SK-N-SH (cell line): ENCODE data around the gene C14orf132. TPM values are rescaled to one million over a fixed set of nuclear protein-coding genes. Genes with fewer than 3 reads are reported as not detected.

ENCODE experiments used
- CTCF ChIA-PET: fragments of 300-600, 350-600 bp; formaldehyde crosslinking; extraction: SDS; loops from one replicate; lab custom pipeline; 2021; lab: Yijun Ruan, JAX
- POLR2A ChIA-PET: fragments of 350-600 bp; sonication (Branson Sonifier 250); formaldehyde crosslinking; extraction: SDS; loops from one replicate; lab custom pipeline; 2020; ENCODE audit warnings: antibody characterized with exemption, inconsistent platforms; lab: Yijun Ruan, JAX
- DNase-seq: peaks from one replicate; pipeline ENCODE4 v3.0.0; 2012
- H2AFZ ChIP-seq: fragments of 200-600 bp; sonication (generic); 2 replicates; pipeline ENCODE4 v1.8.1; 2016; ENCODE audit warnings: antibody characterized with exemption, mild to moderate bottlenecking, low read depth
- H3F3A ChIP-seq: fragments of 200-600 bp; sonication (generic); replicated peaks from 2 replicates; pipeline ENCODE3; 2016; ENCODE audit warnings: antibody characterized with exemption, mild to moderate bottlenecking; ENCODE audit not compliant: insufficient read depth
- H3K27ac ChIP-seq, 2 experiments: fragments of 200-500 bp in 1 of 2; fragments of 200-600 bp in 1 of 2; sonication (Bioruptor generic) in 1 of 2; sonication (generic), shearing (Covaris generic) in 1 of 2; 2 replicates each; pipeline versions ENCODE4 v1.5.1 to v1.6.1; 2014 to 2016; ENCODE audit warnings: low read depth in 2 of 2, inconsistent platforms in 1 of 2, low read length in 1 of 2, mild to moderate bottlenecking in 1 of 2, mixed read lengths in 1 of 2
- H3K27me3 ChIP-seq: fragments of 200-600 bp; sonication (generic), shearing (Covaris generic); 2 replicates; pipeline ENCODE4 v1.6.1; 2016; ENCODE audit warnings: mixed run types; ENCODE audit not compliant: insufficient read depth
- H3K36me3 ChIP-seq, 2 experiments: fragments of 200-500 bp in 1 of 2; fragments of 200-600 bp in 1 of 2; sonication (Bioruptor generic) in 1 of 2; sonication (generic) in 1 of 2; replicated peaks in 1 of 2; 2 replicates each; pipeline versions ENCODE3 to v1.5.1; 2014 to 2016; ENCODE audit warnings: low read length in 1 of 2, mild to moderate bottlenecking in 1 of 2; ENCODE audit not compliant: insufficient read depth in 2 of 2, control insufficient read depth in 1 of 2
- H3K4me1 ChIP-seq, 2 experiments: fragments of 200-500 bp in 1 of 2; fragments of 200-600 bp in 1 of 2; sonication (Bioruptor generic) in 1 of 2; sonication (generic), shearing (Covaris generic) in 1 of 2; 2 replicates each; pipeline versions ENCODE4 v1.5.1 to v1.6.1; 2014 to 2016; ENCODE audit warnings: low read depth in 1 of 2, low read length in 1 of 2, mixed run types in 1 of 2; ENCODE audit not compliant: insufficient read depth in 2 of 2, control insufficient read depth in 1 of 2
- H3K4me2 ChIP-seq: fragments of 200-600 bp; sonication (generic), shearing (Covaris generic); 2 replicates; pipeline ENCODE4 v1.6.1; 2017; ENCODE audit warnings: mixed run types
- H3K4me3 ChIP-seq, 2 experiments: fragments of 200-500 bp in 1 of 2; fragments of 200-600 bp in 1 of 2; sonication (Bioruptor generic) in 1 of 2; sonication (generic), shearing (Covaris generic) in 1 of 2; 2 replicates each; pipeline versions ENCODE4 v1.5.1 to v1.8.1; 2014 to 2016; ENCODE audit warnings: low read depth in 2 of 2, inconsistent platforms in 1 of 2, low read length in 1 of 2, mild to moderate bottlenecking in 1 of 2, mixed read lengths in 1 of 2, moderate library complexity in 1 of 2
- H3K79me2 ChIP-seq: fragments of 200-600 bp; sonication (generic); 2 replicates; pipeline ENCODE4 v1.8.1; 2017; ENCODE audit warnings: mild to moderate bottlenecking; ENCODE audit not compliant: insufficient read depth
- H3K9ac ChIP-seq: fragments of 200-600 bp; sonication (generic); 2 replicates; pipeline ENCODE4 v1.6.1; 2017; ENCODE audit warnings: mixed run types
- H3K9me2 ChIP-seq: fragments of 200-600 bp; sonication (generic); 2 replicates; pipeline ENCODE4 v1.6.1; 2017; ENCODE audit warnings: mixed run types
- H3K9me3 ChIP-seq: fragments of 200-600 bp; sonication (generic); 2 replicates; pipeline ENCODE4 v1.6.1; 2017; ENCODE audit warnings: mixed run types, mild to moderate bottlenecking, moderate library complexity
- H4K20me1 ChIP-seq: fragments of 200-600 bp; sonication (generic); 2 replicates; pipeline ENCODE4 v1.6.1; 2017; ENCODE audit warnings: mild to moderate bottlenecking, mixed run types; ENCODE audit not compliant: insufficient read depth
- ELF1 ChIP-seq: IDR thresholded peaks from 2 replicates; pipeline ENCODE4 v1.4.0; 2012
- EP300 ChIP-seq, 2 experiments: IDR thresholded peaks; 2 replicates each; pipeline versions ENCODE4 v1.4.0 to v1.6.1; 2012; ENCODE audit warnings: borderline replicate concordance in 1 of 2, low read depth in 1 of 2, low read length in 1 of 2
- EZH2phosphoT487 ChIP-seq: fragments of 200-600 bp; sonication (generic); IDR thresholded peaks from 2 replicates; pipeline ENCODE4 v1.6.1; 2017; ENCODE audit warnings: low read depth, mixed run types, mild to moderate bottlenecking, antibody characterized with exemption, moderate library complexity, borderline replicate concordance
- GABPA ChIP-seq: IDR thresholded peaks from 2 replicates; pipeline ENCODE4 v1.4.0; 2012; ENCODE audit warnings: low read depth, mild to moderate bottlenecking
- GATA2 ChIP-seq: sonication (generic); formaldehyde crosslinking; IDR thresholded peaks from 2 replicates; pipeline ENCODE4 v1.5.0; 2020; ENCODE audit warnings: mild to moderate bottlenecking, missing genetic modification reagents
- IRF3 ChIP-seq: fragments of 150-350 bp; IDR thresholded peaks from 2 replicates; pipeline ENCODE4 v1.6.1; 2016; ENCODE audit warnings: mild to moderate bottlenecking, low read depth, low read length
- JUND ChIP-seq: IDR thresholded peaks from 2 replicates; pipeline ENCODE4 v1.4.0; 2012
- MAX ChIP-seq: IDR thresholded peaks from 2 replicates; pipeline ENCODE4 v1.4.0; 2012; ENCODE audit warnings: low read depth
- MXI1 ChIP-seq: IDR thresholded peaks from 2 replicates; pipeline ENCODE4 v1.6.1; 2012; ENCODE audit warnings: mild to moderate bottlenecking, low read depth, low read length, improper control_type of control experiment
- POLR2AphosphoS5 ChIP-seq: IDR thresholded peaks from 2 replicates; pipeline ENCODE4 v1.6.1; 2012; ENCODE audit warnings: low read depth, low read length
- RAD21 ChIP-seq: IDR thresholded peaks from 2 replicates; pipeline ENCODE4 v1.6.1; 2012; ENCODE audit warnings: mild to moderate bottlenecking, low read length
- SIN3A ChIP-seq: IDR thresholded peaks from 2 replicates; pipeline ENCODE4 v1.6.1; 2012; ENCODE audit warnings: low read depth, mild to moderate bottlenecking, low read length, moderate library complexity, borderline replicate concordance
- TAF1 ChIP-seq: IDR thresholded peaks from 2 replicates; pipeline ENCODE4 v1.6.1; 2012; ENCODE audit warnings: low read depth, mild to moderate bottlenecking, low read length, moderate library complexity, borderline replicate concordance
- TCF12 ChIP-seq: IDR thresholded peaks from 2 replicates; pipeline ENCODE4 v1.4.0; 2012
- TEAD4 ChIP-seq: IDR thresholded peaks from 2 replicates; pipeline ENCODE4 v1.4.0; 2012; ENCODE audit warnings: mild to moderate bottlenecking, borderline replicate concordance; ENCODE audit not compliant: insufficient read depth
- YY1 ChIP-seq: IDR thresholded peaks from 2 replicates; pipeline ENCODE4 v1.4.0; 2012; ENCODE audit warnings: low read depth, mild to moderate bottlenecking
- WGBS: methylation state at CpG from one replicate; pipeline ENCODE4 v1.1.6; 2017; ENCODE audit warnings: low lambda C conversion rate; 5-methylcytosine and 5-hydroxymethylcytosine counted together
- polyA plus RNA-seq, 3 experiments: library from polyadenylated mRNA; depleted of rRNA; stranded (reverse); fragments of >200 nt; gene quantifications; 2 replicates each; pipeline ENCODE4 v1.2.3, GENCODE V29; 2012
- TF ChIP-seq, protein P1 (sequence below): IDR thresholded peaks from 2 replicates; pipeline ENCODE4; 2012
- TF ChIP-seq, protein P2 (sequence below): IDR thresholded peaks from 2 replicates; pipeline ENCODE4 v1.4.0; 2012; ENCODE audit warnings: low read depth, borderline replicate concordance

C14orf132 gene
- polyA plus RNA-seq, 1 of the 3 experiments (the other 2 are of a cell fraction) = 5.5 TPM

DNA sequence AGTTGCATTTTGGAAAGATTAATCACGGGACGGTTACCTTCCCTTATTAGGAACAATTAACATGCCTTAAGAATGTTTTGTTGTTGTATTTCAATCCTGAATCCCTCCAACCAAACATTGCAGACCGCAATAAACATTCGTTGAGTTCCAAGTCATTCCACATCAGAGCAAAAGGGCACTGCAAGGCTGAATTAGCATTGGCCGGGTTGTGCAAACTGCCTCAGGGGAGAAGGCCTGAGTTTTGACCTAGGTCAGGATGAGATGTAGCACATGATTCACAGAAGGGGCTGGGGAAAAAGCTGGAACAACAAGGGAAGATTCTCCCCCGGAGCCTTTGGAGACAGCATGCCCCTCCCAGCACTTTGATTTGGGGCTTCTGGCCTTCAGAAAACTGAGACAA lies 83.3 kb downstream of the C14orf132 start:
- no peak overlapping the region for H3K27ac ChIP-seq
- H3F3A ChIP-seq = no peaks in the 10 kb centered on the region
- no peak overlapping the region for H3K4me3 ChIP-seq
- no peak for DNase-seq
- peaks cover 11 to 38% of the 10 kb centered on the region in 2 experiments; a peak in 3 of 4 replicates for H3K4me1 ChIP-seq
- POLR2A ChIA-PET = no interaction called here
- 74% methylated on average over 6 of the region's 6 CpGs for WGBS
- H2AFZ ChIP-seq = peak overlapping the region; percentile 33; the same call in 1 of the 2 replicates
- no peaks in the 10 kb centered on the region for H3K79me2 ChIP-seq
- H3K9me2 ChIP-seq = no peaks in the 10 kb centered on the region
- no peaks in the 10 kb centered on the region for H3K9me3 ChIP-seq
- no peak overlapping the region for H3K4me2 ChIP-seq
- no peaks in the 10 kb centered on the region for H3K36me3 ChIP-seq
- no peak for TF ChIP-seq GABPA
- no peak for TF ChIP-seq MAX
- no peak for TF ChIP-seq YY1
- TF ChIP-seq TAF1 = no peak
- TF ChIP-seq TCF12 = no peak
- TF ChIP-seq GATA2 (CRISPR knock-in tag) = no peak
- TF ChIP-seq ELF1 = no peak
- TF ChIP-seq, protein P1, sequence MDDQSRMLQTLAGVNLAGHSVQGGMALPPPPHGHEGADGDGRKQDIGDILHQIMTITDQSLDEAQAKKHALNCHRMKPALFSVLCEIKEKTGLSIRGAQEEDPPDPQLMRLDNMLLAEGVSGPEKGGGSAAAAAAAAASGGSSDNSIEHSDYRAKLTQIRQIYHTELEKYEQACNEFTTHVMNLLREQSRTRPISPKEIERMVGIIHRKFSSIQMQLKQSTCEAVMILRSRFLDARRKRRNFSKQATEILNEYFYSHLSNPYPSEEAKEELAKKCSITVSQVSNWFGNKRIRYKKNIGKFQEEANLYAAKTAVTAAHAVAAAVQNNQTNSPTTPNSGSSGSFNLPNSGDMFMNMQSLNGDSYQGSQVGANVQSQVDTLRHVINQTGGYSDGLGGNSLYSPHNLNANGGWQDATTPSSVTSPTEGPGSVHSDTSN = no peak
- no peak for TF ChIP-seq JUND
- no peak for TF ChIP-seq EZH2phosphoT487
- TF ChIP-seq EP300 (IDR thresholded peaks at IDR 0.05; ENCODE audit: borderline replicate concordance in 1 of 2, low read depth in 1 of 2, low read length in 1 of 2) = no peak
- no peak for TF ChIP-seq RAD21
- no peak for TF ChIP-seq POLR2AphosphoS5
- TF ChIP-seq, protein P2, sequence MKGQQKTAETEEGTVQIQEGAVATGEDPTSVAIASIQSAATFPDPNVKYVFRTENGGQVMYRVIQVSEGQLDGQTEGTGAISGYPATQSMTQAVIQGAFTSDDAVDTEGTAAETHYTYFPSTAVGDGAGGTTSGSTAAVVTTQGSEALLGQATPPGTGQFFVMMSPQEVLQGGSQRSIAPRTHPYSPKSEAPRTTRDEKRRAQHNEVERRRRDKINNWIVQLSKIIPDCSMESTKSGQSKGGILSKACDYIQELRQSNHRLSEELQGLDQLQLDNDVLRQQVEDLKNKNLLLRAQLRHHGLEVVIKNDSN = no peak
- TF ChIP-seq SIN3A = no peak
- no peak for TF ChIP-seq TEAD4
- no peak for TF ChIP-seq IRF3
- no peaks in the 10 kb centered on the region for H3K27me3 ChIP-seq
- no peak overlapping the region for H3K9ac ChIP-seq
- CTCF ChIA-PET = interaction anchor here (1.2 to 37.1 kb wide), 2 partner anchors 22 to 157 kb away, joined by 4 to 920 read pairs; no protein-coding TSS in a partner anchor
- H4K20me1 ChIP-seq = no peaks in the 10 kb centered on the region

GRCh38 chr14:96125536-96125935 lies 86.4 kb downstream of the C14orf132 start:
- Histone ChIP-seq H3F3A (no peaks in the 10 kb centered on the region), H3K9ac (no peak overlapping the region), H3K27ac (no peak overlapping the region; a peak in 1 of 4 replicates), H3K4me1 (peaks cover 4 to 14% of the 10 kb centered on the region in 2 experiments; a peak in 2 of 4 replicates), H4K20me1 (no peaks in the 10 kb centered on the region), H3K4me2 (no peak overlapping the region), H3K9me2 (no peaks in the 10 kb centered on the region), H3K9me3 (no peaks in the 10 kb centered on the region), H3K79me2 (no peaks in the 10 kb centered on the region), H3K27me3 (no peaks in the 10 kb centered on the region), H2AFZ (no peak overlapping the region), H3K4me3 (no peak overlapping the region), H3K36me3 (no peaks in the 10 kb centered on the region)
- no peak for DNase-seq
- no peak for TF ChIP-seq TAF1
- TF ChIP-seq MXI1 = peak; percentile 57; the same call in 1 of the 2 replicates
- no peak for TF ChIP-seq JUND
- ChIA-PET POLR2A (no interaction called here), CTCF (interaction anchor here (0.7 to 4.6 kb wide), 5 partner anchors 13 to 160 kb away, joined by 3 to 24 read pairs (median 6); no protein-coding TSS in a partner anchor)
- 45% methylated on average over 3 of the region's 3 CpGs for WGBS
